ENCODE results near the gene RBBP7.

The RBBP7 gene

GRCh38 chrX:16862829-16863228 is 7.3 kb downstream of the RBBP7 start:
- DNase-seq = no peak

GRCh38 chrX:16856744-16857143 is 13.4 kb downstream of the RBBP7 start:
- no peak for DNase-seq

- peak in 1 of 2 donors; percentile 10 for DNase-seq
Measured at GRCh38 chrX:16856076-16856404, 14.1 kb downstream of the RBBP7 start.

GRCh38 chrX:16855363-16856075 is 14.6 kb downstream of the RBBP7 start:
- no peak for DNase-seq

GRCh38 chrX:16853537-16853936 is 16.6 kb downstream of the RBBP7 start:
- DNase-seq = no peak

- DNase-seq = no peak
Measured at GRCh38 chrX:16852617-16853179, 17.5 kb downstream of the RBBP7 start.

GRCh38 chrX:16851827-16852226 is 18.3 kb downstream of the RBBP7 start:
- DNase-seq = no peak

- no peak for DNase-seq
Measured at GRCh38 chrX:16851421-16851820, 18.7 kb downstream of the RBBP7 start.

- no peak for DNase-seq
Measured at GRCh38 chrX:16848541-16848940, 21.6 kb downstream of the RBBP7 start.

- DNase-seq = no peak
Measured at GRCh38 chrX:16845686-16846085, 24.5 kb downstream of the RBBP7 start.

GRCh38 chrX:16843208-16843909 is 26.8 kb downstream of the RBBP7 start:
- no peak for DNase-seq

- no peak for DNase-seq
Measured at GRCh38 chrX:16842684-16843083, 27.5 kb downstream of the RBBP7 start.

- DNase-seq = no peak
Measured at GRCh38 chrX:16839852-16840460, 30.2 kb downstream of the RBBP7 start.

GRCh38 chrX:16839219-16839851 is 30.8 kb downstream of the RBBP7 start:
- DNase-seq = no peak

- no peak for DNase-seq
Measured at GRCh38 chrX:16838202-16839066, 31.7 kb downstream of the RBBP7 start.

- no peak for DNase-seq
Measured at GRCh38 chrX:16836371-16836770, 33.8 kb downstream of the RBBP7 start.

GRCh38 chrX:16834806-16835205 is 35.4 kb downstream of the RBBP7 start:
- DNase-seq = no peak

- DNase-seq = no peak
Measured at GRCh38 chrX:16832301-16832700, 37.9 kb downstream of the RBBP7 start.

- DNase-seq = no peak
Measured at GRCh38 chrX:16828124-16828908, 41.8 kb downstream of the RBBP7 start.

- no peak for DNase-seq
Measured at GRCh38 chrX:16827225-16827624, 42.9 kb downstream of the RBBP7 start.

GRCh38 chrX:16826207-16826606 is 44.0 kb downstream of the RBBP7 start:
- DNase-seq = peak in 1 of 2 donors; percentile 44

Data from CD4-positive, alpha-beta T cell treated with Interferon alpha-2 for 1 hour (primary cell).